ENCODE results near the gene TMPRSS13.
"Not testable (repeated sequence)": the region's sequence is repeated elsewhere in the genome, so short reads cannot be mapped to it uniquely, and the experiment has no call there.

TMPRSS13 gene

GRCh38 chr11:117872975-117873827 lies 56.0 kb downstream of the TMPRSS13 start:
- no peak for DNase-seq (ENCODE audit: low spot score)

GRCh38 chr11:117872420-117872961 lies 56.7 kb downstream of the TMPRSS13 start:
- no peak for DNase-seq (ENCODE audit: low spot score)

- no peak for DNase-seq (ENCODE audit: low spot score)
Observed at GRCh38 chr11:117871784-117872183, 57.4 kb downstream of the TMPRSS13 start.

GRCh38 chr11:117871160-117871559 lies 58.0 kb downstream of the TMPRSS13 start:
- DNase-seq (ENCODE audit: low spot score), result no peak

- no peak for DNase-seq (ENCODE audit: low spot score)
Observed at GRCh38 chr11:117870103-117870952, 58.9 kb downstream of the TMPRSS13 start.

- no peak for DNase-seq (ENCODE audit: low spot score)
Observed at GRCh38 chr11:117869604-117870003, 59.6 kb downstream of the TMPRSS13 start.

GRCh38 chr11:117868815-117869561 lies 60.2 kb downstream of the TMPRSS13 start:
- no peak for DNase-seq (ENCODE audit: low spot score)

GRCh38 chr11:117868088-117868487 lies 61.1 kb downstream of the TMPRSS13 start:
- no peak for DNase-seq (ENCODE audit: low spot score)

GRCh38 chr11:117866526-117866925 lies 62.7 kb downstream of the TMPRSS13 start:
- no peak for DNase-seq (ENCODE audit: low spot score)

GRCh38 chr11:117865546-117865945 lies 63.7 kb downstream of the TMPRSS13 start:
- DNase-seq (ENCODE audit: low spot score), result not testable (repeated sequence)

- no peak for DNase-seq (ENCODE audit: low spot score)
Observed at GRCh38 chr11:117863383-117863782, 65.8 kb downstream of the TMPRSS13 start.

- DNase-seq (ENCODE audit: low spot score), result no peak
Observed at GRCh38 chr11:117862753-117863152, 66.4 kb downstream of the TMPRSS13 start.

GRCh38 chr11:117862019-117862725 lies 67.0 kb downstream of the TMPRSS13 start:
- DNase-seq (ENCODE audit: low spot score), result no peak

GRCh38 chr11:117861151-117862018 lies 67.8 kb downstream of the TMPRSS13 start:
- no peak for DNase-seq (ENCODE audit: low spot score)

GRCh38 chr11:117860139-117860538 lies 69.1 kb downstream of the TMPRSS13 start:
- no peak for DNase-seq (ENCODE audit: low spot score)

- DNase-seq (ENCODE audit: low spot score), result no peak
Observed at GRCh38 chr11:117859488-117860112, 69.6 kb downstream of the TMPRSS13 start.

- DNase-seq (ENCODE audit: low spot score), result no peak
Observed at GRCh38 chr11:117859061-117859460, 70.1 kb downstream of the TMPRSS13 start.

GRCh38 chr11:117857734-117858414 lies 71.3 kb downstream of the TMPRSS13 start:
- no peak for DNase-seq (ENCODE audit: low spot score)
